ENCODE data around the gene GRM4. TPM values are rescaled to one million over a fixed set of nuclear protein-coding genes. Genes with fewer than 3 reads are reported as not detected.

The GRM4 gene
- total and polyA plus RNA-seq, 2 experiments from 2014 or later, result 0.10 to 0.22 TPM

- Histone ChIP-seq H3K9ac (no peak overlapping the region), H3K4me2 (ENCODE audit: unreplicated experiment) (no peak overlapping the region), H3K4me3 (no peak overlapping the region), H3K36me3 (ENCODE audit: low read depth) (no peaks in the 10 kb centered on the region), H3K79me2 (ENCODE audit: insufficient read depth) (no peaks in the 10 kb centered on the region), H3F3A (ENCODE audit: insufficient read depth) (no peaks in the 10 kb centered on the region), H3K27me3 (replicated peaks; ENCODE audit: insufficient read depth) (no peaks in the 10 kb centered on the region; the same call in 1 of the 2 replicates), H3K9me2 (ENCODE audit: insufficient read depth) (no peaks in the 10 kb centered on the region), H2AFZ (no peak overlapping the region), H3K27ac (no peak overlapping the region), H3K4me1 (ENCODE audit: insufficient read depth) (no peaks in the 10 kb centered on the region), H4K20me1 (ENCODE audit: insufficient read depth) (no peaks in the 10 kb centered on the region), H3K9me3 (ENCODE audit: low read depth) (no peaks in the 10 kb centered on the region)
- no peak for TF ChIP-seq EZH2 (IDR thresholded peaks at IDR 0.05; ENCODE audit: insufficient read depth, poor library complexity, severe bottlenecking)
- no peak for TF ChIP-seq EZH2phosphoT487 (IDR thresholded peaks at IDR 0.05; ENCODE audit: insufficient read depth, low read depth)
- in situ Hi-C loops (cut with MboI), result loop anchor here (25.0 kb wide), 1 partner anchor 445 kb away; the partner anchor contains the start of gene BAK1
- no peak for DNase-seq
- WGBS, 2 experiments (ENCODE audit: low coverage in 1 of 2, low lambda C conversion rate in 2 of 2, missing lambda C conversion rate in 2 of 2), result 68 to 71% methylated on average over 12 of the region's 12 CpGs
These were observed 114.1 kb downstream of the GRM4 start for GRCh38 chr6:34031625-34032383.

GRCh38 chr6:34030831-34031624 lies 114.9 kb downstream of the GRM4 start:
- TF ChIP-seq EZH2phosphoT487 (IDR thresholded peaks at IDR 0.05; ENCODE audit: insufficient read depth, low read depth) (no peak), EZH2 (IDR thresholded peaks at IDR 0.05; ENCODE audit: insufficient read depth, poor library complexity, severe bottlenecking) (no peak)
- Histone ChIP-seq H3K4me3 (no peak overlapping the region), H3K79me2 (ENCODE audit: insufficient read depth) (no peaks in the 10 kb centered on the region), H3K4me1 (ENCODE audit: insufficient read depth) (no peaks in the 10 kb centered on the region), H4K20me1 (ENCODE audit: insufficient read depth) (no peaks in the 10 kb centered on the region), H3K9me2 (ENCODE audit: insufficient read depth) (no peaks in the 10 kb centered on the region), H3K4me2 (ENCODE audit: unreplicated experiment) (no peak overlapping the region), H3K27ac (no peak overlapping the region), H3K27me3 (replicated peaks; ENCODE audit: insufficient read depth) (no peaks in the 10 kb centered on the region; the same call in 1 of the 2 replicates), H3F3A (ENCODE audit: insufficient read depth) (no peaks in the 10 kb centered on the region), H3K9me3 (ENCODE audit: low read depth) (no peaks in the 10 kb centered on the region), H3K36me3 (ENCODE audit: low read depth) (no peaks in the 10 kb centered on the region), H3K9ac (no peak overlapping the region), H2AFZ (no peak overlapping the region)
- in situ Hi-C loops (cut with MboI), result loop anchor here (25.0 kb wide), 1 partner anchor 444 kb away; the partner anchor contains the start of gene BAK1
- 77 to 80% methylated on average over 7 to 9 of the region's 9 CpGs for WGBS, 2 experiments (ENCODE audit: low coverage in 1 of 2, low lambda C conversion rate in 2 of 2, missing lambda C conversion rate in 2 of 2)
- no peak for DNase-seq

DNA sequence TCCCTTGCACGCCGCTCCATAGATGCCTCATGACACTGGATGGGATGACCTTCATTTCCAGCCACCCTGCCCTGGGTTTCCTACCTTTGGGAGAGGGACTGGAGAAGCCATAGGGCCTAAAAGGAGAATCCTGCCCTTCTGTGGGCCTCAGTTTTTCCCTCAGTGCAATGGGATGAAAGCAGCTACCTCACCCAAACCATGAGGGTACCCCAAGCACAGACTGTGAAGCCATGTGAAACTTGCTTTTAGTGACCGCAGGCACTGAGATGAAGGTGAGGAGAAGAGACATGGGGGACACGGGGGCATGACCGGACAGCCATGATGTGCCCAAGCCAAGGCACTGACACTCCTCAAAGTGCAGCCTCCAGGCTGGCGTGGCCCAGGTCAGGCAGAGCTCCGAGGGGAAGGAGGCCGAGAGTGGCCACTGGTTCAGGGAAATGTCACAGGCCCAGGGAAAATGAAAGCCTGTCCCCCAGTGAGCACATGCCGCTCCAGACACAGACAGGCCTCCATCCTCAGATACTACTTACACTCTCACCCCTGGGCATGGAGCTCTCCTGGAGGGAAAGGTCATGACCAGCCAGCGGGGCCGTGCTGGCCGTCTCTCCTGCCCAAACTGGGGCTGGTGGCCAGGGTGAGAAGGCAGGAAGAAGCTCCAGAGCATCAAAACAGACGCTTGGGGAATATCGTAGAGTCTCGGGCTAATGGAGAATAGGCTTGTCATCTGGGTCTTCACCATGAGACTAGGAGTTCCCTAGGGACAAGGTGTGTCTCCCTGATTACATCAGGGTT lies 116.2 kb downstream of the GRM4 start:
- no peaks in the 10 kb centered on the region for H3K79me2 ChIP-seq (ENCODE audit: insufficient read depth)
- H3K4me1 ChIP-seq (ENCODE audit: insufficient read depth), result no peaks in the 10 kb centered on the region
- in situ Hi-C loops (cut with MboI), result loop anchor here (10.0 to 25.0 kb wide), 2 partner anchors 255 to 442 kb away; partner anchors contain the start of gene BAK1
- no peak overlapping the region for H3K4me2 ChIP-seq (ENCODE audit: unreplicated experiment)
- no peaks in the 10 kb centered on the region for H4K20me1 ChIP-seq (ENCODE audit: insufficient read depth)
- no peaks in the 10 kb centered on the region for H3K36me3 ChIP-seq (ENCODE audit: low read depth)
- DNase-seq, result no peak
- H3K9ac ChIP-seq, result no peak overlapping the region
- H3K27ac ChIP-seq, result no peak overlapping the region
- 87 to 89% methylated on average over 15 of the region's 15 CpGs for WGBS, 2 experiments (ENCODE audit: low coverage in 1 of 2, low lambda C conversion rate in 2 of 2, missing lambda C conversion rate in 2 of 2)
- H3K4me3 ChIP-seq, result no peak overlapping the region
- H3K9me2 ChIP-seq (ENCODE audit: insufficient read depth), result no peaks in the 10 kb centered on the region
- no peaks in the 10 kb centered on the region for H3F3A ChIP-seq (ENCODE audit: insufficient read depth)
- no peaks in the 10 kb centered on the region for H3K9me3 ChIP-seq (ENCODE audit: low read depth)
- H2AFZ ChIP-seq, result no peak overlapping the region
- no peaks in the 10 kb centered on the region; the same call in 1 of the 2 replicates for H3K27me3 ChIP-seq (replicated peaks; ENCODE audit: insufficient read depth)
- TF ChIP-seq EZH2phosphoT487 (IDR thresholded peaks at IDR 0.05; ENCODE audit: insufficient read depth, low read depth), result no peak
- no peak for TF ChIP-seq EZH2 (IDR thresholded peaks at IDR 0.05; ENCODE audit: insufficient read depth, poor library complexity, severe bottlenecking)
